Stimulated activated CD4-positive, alpha-beta T cell treated with anti-CD3 and anti-CD28 coated beads, Interleukin-12 subunit alpha, Interleukin-12 subunit beta, amount 100 ng/mL, for 48 hours (primary cell): Measurements from ENCODE around the gene MAMLD1.

Experiments
- DNase-seq, 3 donors: peaks; one replicate each; pipeline ENCODE4 v3.0.0-alpha.2; 2020; ENCODE audit warnings: low read depth in 2 of 3, low spot score in 1 of 3

The MAMLD1 gene

DNA sequence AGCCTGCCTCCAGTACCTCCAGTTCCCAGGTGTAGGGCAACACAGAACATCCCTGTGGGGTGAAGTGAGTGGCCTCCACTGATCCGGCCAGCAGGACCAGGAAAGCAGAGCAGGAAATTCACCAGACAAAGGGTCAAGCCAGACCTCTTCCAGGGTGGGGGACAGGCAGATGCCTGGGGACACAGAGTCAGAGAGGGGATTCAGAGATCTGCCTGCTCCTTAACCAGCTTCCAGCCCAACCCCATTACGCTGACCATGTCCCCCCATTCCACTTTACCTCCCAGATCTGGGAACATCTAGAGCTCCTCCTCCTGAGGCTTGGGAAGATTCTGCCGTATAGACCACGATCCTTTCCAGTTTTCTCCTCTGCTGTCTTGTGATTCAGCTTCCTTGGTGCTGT, 132.4 kb downstream of the MAMLD1 start:
- no peak for DNase-seq

DNA sequence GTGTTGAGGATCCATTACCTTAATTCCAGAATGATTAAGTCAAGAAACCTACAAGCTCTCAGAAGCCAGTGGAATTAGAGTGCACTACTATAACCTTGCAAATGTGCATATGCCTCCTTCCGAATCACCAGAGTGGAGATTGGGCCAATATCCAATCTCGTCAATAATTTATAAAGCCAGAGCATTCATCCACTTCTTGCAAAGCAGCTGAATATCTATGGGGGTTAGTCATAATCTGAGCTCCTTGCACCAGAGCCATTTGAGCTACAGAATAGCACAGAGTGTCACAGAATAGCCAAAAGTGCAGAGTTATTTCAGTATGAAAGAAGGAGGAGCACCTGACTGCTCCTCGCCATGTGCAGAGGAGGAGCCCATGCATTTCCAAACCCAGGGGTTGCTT, 136.1 kb downstream of the MAMLD1 start:
- no peak for DNase-seq

DNA sequence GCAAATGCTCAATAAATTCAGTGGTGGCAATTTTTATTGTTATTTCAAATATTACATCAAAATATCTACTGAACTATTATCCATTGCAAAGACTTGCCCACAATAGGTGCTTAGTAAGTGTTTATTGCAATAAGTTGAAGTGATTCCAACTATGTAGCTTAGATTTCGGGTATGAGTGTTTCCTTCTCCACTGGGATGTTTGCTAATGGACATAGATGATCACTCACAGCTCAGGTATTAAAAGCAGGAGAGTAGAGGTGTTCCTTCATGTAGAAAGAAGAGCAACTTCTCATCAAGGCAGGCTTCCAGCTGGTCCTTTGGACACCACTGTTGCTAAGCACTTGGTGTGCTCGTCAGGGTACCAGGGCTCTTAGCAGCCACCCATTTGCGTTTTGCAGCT, 139.0 kb downstream of the MAMLD1 start:
- DNase-seq: no peak

DNA sequence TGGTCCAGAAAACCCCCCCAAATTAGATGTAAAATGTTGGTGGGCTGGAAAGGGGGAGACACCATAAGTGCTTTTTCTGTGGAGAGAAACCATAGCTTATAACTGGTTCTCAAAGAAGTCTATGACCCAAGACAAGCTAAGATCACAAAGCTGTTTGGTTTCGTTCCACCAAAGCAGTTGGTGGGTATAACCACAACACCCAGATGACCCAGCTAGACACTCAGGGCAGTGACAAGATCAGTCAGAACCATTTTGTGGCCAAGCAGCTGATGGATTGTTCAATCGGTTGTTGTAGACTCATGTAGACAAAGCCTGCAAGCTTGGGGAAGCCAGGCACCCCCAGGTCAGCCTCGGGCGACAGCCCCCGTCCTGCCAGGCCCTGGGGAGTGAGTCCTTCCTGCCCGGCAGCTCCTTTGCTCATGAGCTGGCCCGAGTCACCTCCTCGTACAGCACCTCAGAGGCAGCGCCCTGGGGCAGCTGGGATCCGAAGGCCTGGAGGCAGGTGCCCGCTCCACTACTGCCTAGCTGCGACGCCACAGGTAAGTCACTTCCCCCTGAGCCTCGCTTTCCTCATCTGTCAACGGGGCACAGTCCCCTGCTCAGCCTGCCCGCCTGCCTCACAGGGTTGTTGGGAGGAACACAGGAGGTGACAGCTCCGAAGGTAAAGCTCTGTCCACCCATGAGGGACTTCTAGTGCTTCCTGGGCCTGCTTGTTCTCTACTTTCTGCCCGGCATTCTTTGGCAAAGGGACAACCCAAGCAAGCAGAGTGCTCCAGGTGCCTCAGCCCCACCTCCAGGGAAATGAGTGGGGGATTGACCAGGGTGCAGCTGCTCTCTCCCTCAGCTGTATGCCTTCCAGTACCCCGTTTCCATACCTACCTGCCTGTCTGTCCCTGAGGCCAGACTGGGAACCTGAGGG, 140.1 kb downstream of the MAMLD1 start:
- DNase-seq: no peak

DNA sequence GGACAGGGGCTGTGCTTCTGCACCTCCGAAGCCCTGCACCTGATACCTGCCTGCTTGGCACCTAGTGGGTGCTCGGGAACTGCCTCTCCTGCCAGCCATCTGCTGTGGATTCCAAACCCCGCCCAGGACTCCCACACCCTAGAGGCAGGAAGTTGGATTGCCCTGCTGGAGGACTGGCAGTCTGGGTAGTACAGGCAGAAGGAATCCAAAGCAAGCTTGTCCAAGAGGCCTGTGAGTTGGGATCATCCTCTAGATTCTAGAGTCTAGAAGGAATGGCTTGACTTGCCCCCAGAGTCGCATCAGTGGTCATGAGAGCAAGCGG, 140.7 kb downstream of the MAMLD1 start:
- no peak for DNase-seq

DNA sequence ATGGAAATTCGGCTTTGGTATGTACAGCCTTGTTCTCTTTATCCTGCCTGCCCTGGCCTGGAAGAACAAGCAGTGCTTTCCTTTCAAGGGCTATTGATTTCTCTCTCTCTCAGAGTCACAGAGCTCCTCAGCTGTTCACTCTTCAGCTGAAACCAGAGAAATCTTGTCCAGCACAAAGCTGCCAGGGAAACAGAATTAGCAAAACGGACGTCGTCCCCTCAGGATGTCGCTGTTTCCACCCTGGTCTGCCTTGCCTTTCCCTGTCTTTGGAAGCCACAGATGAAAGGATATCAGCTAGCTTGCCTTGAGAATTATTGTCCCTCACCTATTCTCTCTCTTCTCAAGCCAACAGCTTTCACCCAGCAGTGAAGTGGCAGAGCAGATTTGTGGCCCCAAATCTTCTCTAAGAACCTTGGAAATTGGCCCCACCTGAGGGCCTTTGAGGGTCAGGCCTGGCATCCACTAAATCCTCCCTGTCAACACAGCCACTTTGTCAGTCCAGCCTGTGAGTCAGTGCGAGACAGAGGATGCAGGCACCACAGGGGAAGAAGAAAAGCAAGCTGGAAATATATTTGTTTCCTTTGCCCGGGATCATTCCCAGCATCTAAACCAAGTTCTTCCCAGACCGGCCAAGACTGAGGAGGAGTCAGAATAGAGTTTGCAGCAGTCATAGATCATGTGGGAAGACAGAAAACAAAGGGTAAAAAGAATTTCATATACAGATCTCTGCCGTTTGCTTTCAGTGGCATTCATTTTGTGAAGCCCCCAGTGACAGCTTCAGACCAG, 141.5 kb downstream of the MAMLD1 start:
- no peak for DNase-seq

DNA sequence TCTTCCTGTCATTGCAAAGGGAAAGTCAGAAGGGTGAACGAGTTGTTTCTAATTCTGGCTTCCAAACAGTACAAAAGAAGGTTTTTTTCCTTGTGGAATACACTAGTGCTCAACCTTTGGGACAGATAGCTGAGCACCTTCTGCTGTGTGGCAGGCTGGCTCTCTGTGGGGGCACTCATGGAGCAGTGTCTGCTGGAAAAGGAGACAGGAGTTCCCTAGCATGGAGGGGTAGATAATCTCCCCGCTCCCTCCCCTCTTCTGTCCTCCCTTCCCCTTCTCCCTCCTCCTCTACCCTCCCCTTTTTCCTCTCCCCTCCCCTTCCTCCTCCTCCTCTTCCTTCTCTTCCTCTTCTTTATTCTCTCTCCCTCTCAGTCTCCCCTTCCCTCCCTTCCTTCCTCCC, 142.9 kb downstream of the MAMLD1 start:
- DNase-seq: no peak

DNA sequence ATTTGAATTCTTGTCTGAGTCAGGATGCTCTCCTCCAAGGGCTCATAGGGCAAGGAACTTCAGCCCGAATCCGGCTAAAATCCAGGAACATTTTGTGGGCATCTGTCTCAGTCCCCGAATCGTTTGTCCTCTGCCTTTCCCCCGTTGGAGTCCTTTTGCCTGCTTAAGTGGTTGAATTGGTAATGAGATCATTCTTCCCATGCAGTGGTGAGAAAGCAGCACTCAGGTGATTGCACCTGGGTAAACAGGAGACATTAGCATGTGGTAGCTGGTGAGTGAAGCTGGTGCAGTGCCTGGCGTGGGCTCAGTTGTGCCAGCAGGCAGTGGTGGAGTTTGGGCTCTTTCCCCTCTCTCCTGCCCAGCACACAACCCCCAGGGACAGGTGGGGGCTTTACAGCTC, 143.4 kb downstream of the MAMLD1 start:
- no peak for DNase-seq

DNA sequence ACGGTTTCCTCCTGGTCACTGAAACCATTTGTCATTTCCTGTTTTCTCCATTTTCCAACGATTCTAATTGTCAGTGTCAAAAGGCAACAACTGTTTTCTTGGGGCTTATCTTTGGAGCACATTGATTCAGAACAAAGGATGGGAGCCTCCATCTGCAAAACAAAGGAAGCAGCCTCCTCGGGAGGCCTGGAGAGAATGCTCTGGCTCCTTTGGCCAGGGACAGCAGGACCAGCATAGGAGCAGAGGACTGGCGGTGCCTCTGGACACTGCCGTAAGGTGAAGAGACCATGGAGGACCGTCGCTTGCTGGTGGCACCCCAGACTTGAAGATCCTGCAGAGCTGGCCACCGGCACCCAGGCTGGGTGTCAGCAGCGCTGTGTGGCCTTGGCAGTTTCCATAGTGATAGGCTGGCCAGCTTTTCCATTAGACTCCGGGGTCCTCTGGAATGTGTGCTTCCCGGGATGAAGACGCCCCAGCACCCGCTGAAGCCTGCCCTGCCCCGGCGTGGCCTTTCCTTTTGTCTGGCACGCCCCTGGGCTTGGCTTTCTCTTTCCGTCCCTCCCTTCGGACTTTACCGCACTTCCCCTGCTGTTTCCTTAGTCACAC, 144.2 kb downstream of the MAMLD1 start:
- DNase-seq: no peak

DNA sequence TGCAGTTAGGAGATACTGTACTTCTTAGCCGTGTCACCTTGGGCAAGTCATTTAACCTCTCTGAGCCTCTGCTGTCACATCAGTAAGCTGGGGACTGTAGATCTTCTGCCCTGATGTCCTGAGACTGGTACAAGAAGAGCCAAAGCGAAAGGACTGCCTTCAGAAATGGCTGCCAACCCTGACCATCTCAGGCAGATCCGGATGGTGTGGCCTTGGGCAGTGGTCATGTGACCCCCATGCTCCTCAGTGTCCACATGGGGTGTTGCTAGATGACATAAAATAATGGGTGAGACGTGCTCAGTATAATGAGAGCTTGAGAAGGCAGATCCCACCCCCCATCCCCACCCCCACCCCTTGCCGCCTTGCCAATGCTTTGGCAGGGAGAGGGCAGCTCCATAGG, 144.9 kb downstream of the MAMLD1 start:
- no peak for DNase-seq

DNA sequence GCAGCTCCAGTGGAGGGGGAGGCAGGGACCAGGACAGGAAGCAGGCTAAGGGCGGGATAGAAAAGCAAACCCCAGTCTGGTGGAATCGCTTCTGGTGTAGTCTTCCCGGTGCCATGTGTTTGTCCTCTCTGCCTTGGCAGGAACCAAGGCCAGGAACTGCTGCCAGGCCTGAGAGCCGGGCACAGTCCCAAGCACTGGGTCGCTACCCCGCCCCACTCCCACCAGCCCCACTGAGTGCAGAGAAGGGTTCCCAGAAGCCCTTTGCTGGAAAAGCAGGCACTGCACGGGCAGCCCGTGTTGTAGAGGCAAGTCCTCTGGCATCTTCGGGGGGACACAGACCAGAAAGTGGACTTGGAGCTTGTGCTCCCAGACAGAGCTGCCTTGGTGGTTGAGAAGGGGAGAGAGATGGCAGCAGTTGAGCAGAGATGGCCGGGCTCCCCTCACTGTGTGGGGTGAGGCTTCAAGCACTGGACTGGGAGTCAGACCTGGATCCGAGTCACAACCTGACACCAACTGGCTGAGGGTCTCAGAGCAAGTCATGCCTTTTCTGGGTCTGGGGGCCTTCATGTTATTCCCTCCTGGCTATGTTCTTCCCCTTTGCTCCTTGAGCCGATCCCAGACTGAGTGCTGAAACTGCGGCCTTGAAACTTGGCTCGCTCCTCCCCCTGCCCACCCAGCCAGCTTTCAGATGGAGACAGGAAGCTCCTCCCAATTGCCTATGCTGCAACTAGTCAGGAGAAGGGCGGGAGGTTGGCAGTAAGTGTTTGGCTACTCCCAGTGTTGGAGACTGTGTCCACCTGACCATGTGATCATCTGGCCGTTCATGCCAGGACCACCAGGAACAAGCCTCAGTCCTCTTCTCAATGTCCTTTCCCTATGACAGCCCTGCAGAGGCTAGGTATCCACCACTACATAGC, 145.6 kb downstream of the MAMLD1 start:
- no peak for DNase-seq

DNA sequence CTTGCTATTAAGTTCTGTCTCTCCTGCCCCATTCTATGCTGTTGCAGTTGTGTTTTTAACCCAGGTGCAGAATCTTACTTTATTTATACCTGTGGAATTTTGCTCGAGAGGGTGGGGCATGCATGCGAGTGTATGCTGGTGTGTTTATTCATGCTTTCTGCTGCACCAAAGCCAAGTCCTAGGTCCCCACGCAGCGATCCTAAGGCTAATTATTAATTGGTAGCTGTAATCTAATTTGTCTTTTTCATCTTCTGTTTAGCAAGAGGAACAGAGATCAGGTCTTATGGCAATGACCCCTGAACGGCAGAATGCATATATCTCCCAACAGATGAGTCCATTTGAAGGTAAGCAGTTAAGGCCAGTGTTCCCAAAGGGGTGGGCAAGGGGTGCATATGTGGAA, 146.6 kb downstream of the MAMLD1 start:
- DNase-seq: no peak

DNA sequence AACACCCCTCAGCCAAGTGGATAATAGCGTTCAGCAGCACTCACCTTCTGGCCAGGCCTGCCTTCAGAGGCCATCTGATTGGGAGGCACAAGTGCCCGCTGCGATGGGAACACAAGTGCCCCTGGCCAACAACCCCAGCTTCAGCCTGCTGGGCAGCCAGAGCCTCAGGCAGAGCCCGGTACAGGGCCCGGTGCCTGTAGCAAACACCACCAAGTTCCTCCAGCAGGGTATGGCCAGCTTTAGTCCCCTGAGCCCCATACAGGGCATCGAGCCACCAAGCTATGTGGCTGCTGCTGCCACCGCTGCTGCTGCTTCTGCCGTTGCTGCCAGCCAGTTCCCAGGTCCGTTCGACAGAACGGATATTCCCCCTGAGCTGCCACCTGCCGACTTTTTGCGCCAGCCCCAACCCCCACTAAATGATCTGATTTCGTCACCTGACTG, 149.4 kb downstream of the MAMLD1 start:
- DNase-seq: no peak

DNA sequence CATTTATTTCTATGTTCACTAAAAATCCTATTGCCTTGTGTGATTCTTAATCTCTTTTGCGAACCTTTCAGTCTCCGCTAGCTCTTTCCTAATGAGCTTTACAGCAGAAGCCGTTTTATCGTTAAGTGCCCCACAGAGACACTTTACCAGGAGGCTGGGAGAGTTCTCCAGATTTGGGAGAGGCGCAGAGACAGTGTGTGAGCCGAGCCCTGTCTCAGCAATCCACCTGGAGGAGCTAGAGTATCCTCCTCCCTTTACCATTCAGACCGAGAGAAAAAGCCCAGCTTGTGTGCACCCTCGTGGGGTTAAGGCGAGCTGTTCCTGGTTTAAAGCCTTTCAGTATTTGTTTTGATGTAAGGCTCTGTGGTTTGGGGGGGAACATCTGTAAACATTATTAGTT, 150.4 kb downstream of the MAMLD1 start:
- DNase-seq: no peak

DNA sequence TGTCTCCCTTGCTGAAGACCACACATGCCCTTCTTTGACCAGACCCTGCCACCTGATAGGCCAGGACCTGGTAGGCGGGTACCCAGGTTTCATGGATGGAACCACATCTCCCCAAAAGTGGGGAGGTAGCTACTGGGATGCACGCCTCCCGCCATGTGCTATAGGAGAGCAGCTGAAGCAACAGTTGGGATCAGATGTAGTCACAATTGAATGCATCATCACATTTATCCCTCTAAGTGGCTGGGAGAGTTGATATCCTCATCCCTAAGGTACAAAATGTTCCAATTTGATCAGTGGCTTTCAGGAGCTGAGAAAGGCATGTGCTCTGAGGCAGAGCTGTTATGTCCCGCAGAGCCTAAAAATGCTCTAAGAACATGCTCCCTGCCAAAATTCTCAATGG, 151.3 kb downstream of the MAMLD1 start:
- DNase-seq: no peak

DNA sequence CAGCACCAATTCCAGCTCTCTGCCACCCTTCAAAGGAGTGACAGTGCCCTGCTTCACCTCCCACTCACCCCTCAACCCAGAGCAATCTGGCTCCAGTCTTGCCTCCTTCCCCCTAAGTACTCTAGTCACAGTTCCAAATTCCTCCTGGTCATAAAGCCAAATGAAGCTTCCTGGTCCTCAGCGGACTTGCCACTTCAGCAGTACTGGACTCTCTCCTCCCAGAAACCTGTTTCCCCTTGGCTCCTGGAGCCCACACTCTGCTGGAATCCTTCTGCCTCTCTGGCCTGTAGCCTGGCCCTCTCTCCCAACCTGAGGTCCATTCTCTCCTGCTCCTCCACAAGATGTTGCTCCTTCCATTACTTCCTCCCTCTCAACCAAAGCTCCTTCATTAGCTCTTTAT, 152.7 kb downstream of the MAMLD1 start:
- no peak for DNase-seq

DNA sequence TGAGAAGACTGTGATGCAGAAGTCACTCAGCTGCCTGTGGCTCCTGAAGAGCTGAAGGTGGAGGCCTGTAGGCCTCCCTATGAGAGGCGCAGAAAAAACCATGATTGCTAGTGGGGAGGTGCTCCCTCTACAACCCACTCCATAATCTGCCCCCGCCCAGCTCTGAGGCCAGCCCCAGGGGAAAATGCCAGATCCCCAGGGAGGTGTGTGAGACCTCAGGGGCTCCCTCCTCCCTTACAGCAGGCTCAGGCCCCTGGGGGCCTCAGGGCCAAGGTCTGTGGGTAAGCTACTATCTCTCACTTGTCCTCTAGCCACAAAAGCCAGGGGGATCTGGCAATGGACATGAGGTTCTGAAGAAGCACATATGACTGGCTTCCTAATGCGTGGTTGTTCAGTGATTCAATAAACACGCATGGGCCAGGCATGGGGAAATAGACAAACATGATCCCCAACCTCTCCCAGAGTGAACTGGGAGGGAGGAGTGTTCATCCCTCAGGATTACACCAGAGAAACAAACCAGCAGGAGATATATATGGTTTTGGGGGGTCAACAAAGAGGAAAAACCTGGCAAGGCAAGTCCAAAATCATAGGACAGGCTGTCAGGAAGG, 154.3 kb downstream of the MAMLD1 start:
- no peak for DNase-seq

DNA sequence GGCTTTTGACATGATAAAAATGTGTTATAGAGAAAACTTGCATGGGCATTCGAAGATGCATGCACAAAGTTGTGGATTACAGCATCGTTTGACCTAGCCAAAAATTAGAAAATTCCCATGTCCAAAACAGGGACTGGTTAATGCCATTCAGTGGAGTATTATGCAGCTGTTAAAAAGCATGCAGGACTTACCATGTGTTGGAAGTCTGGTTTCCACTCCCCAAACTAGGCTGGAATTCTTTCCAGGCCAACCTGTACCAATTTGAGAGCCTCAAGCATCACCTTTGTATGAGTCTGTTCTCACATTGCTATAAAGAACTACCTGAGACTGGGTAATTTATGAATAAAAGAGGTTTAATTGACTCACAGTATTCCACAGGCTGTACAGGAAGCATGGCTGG, 159.4 kb downstream of the MAMLD1 start:
- no peak for DNase-seq

DNA sequence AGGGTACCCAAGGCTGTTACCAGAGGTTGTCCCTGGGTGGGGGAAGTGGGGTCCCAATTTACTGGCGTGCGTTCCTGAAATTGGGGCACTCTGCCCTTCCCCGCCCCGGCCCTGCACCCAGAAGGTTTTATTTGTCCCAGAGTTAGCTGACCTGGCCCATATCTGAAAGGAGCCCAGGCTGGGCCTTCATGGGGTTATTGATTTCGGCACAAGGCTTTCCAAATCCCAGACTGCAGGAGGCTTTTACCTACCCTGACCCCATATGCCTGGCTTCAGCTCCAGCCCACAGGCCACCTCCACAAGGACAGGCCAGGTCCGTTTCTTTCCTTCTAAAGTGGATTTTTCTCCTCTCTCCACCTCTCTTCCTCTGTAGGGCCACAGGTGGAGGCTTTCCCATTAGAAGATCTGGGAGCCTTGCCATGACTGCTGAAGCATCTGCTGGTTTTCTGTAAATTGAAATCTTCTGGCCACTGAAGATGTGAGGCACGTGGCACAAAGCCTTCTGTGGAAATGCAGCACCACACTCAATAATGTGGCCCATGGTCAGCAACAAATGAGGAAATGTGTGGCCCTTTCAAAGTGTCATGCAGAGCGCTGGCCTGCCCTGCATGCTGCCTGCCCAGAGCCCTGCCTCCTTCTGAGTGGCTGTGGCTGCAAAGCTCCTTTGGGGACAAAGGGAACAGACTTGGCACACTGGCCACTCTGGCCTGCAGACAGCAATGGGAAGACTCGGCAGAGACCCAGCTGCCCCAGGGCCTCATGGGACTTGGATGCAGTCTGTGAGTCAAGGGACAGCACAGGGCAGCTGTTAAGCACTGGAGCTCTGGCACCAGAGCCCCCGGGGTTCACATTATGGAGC, 162.2 kb downstream of the MAMLD1 start:
- no peak for DNase-seq

DNA sequence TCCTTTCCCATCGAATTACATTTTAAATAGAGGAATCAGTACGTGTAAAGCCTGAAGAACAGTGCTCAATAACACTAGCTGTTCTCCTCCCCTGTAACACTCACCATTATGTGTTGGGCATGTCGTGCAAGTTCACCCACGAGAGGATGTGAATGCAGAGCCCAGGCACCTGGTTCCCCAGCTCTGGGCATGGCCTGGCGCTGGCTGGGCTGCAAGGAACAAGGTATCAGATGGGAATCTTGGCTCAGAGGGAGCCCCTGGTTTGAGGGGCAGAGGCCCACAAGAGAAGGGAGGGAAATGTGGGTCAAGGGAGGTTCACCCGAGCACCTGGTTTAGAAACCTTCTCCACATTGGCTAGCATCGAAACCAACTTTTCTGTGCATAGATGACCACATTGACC, 163.6 kb downstream of the MAMLD1 start:
- no peak for DNase-seq
